GM21786 (cell line): ENCODE measurements around the gene IMPDH1.

Source experiments
- ATAC-seq: cut with Tn5 transposase; IDR thresholded peaks from one replicate; pipeline ENCODE4 v1.9.1; 2021; ENCODE audit not compliant: unreplicated experiment

The IMPDH1 gene

DNA sequence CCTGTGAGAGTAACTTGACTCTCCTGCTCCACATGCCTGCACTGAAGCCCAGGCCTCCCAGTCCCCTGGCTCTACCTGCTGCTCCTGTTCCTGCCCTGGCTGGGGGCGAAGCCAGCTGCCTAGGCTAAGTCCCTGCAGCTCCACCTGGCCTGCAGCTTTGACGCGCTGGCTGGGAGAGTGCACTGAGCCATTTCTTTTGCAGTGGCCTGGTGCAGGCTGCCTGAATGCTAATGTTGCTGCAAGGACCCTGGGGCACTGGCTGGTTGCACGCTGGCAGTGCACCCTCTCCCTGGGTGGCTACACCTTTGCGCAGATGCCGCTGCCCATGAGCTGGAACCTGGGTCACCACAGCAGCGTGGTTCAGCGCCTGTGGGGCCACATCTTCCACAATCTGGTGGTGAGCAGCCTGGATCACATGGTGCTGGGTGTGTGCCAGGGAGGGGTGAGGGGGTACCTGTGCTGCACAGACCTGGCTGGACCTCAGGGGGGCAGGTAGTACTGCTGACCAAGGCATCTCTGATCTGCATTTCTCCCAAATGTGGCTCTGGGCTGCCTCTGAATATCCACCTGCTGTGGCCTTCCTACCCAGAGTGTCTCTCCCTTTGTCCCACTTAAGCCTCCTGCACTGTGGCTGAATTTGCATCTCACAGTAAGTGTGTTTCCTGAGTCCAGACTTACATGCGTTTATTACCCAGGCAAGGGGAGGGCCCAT, 20.0 kb downstream of the IMPDH1 start:
- ATAC-seq: no peak

DNA sequence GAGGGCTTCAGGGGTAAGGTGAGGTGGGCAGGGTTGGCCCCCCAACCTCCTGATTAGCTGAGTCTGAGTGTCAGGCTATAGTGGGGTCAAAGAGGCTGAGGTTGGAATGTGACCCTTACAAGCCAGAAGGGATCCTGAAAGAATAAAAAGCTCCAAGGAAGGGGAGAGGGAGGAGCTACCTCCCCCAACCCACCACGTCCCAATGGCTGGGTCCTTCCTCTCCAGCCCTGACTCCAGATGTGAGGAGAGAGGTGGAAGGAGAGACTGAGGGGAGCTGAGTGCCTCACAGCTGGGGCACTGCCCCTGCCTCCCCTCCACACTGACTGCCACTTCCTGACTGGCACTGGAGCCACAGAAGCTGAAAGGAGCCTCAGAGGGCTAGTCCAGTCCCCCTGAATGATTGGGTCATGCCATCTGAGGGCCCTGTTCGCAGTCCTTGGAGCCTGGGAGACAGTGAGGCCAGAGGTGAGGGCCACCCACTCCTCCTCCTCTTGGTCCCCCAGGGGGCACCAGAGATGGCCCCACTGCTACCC, 20.6 kb downstream of the IMPDH1 start:
- ATAC-seq: no peak

DNA sequence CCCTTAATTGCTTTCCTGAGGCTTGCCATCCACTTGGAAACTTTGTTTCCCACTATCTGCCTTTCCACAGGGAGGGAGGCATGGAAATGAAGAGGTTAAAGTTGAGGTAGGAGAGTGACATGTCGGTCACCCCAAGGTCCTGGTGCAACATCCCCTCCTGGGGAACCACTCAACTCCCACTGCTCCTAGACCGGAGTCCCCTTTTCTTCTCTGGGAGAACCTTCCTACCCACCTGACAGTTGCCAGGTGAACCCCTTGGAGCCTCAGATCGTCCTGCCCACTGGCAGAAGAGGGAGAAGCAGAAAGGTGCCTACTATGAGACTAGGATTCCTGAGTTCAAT, 21.7 kb downstream of the IMPDH1 start:
- no peak for ATAC-seq

DNA sequence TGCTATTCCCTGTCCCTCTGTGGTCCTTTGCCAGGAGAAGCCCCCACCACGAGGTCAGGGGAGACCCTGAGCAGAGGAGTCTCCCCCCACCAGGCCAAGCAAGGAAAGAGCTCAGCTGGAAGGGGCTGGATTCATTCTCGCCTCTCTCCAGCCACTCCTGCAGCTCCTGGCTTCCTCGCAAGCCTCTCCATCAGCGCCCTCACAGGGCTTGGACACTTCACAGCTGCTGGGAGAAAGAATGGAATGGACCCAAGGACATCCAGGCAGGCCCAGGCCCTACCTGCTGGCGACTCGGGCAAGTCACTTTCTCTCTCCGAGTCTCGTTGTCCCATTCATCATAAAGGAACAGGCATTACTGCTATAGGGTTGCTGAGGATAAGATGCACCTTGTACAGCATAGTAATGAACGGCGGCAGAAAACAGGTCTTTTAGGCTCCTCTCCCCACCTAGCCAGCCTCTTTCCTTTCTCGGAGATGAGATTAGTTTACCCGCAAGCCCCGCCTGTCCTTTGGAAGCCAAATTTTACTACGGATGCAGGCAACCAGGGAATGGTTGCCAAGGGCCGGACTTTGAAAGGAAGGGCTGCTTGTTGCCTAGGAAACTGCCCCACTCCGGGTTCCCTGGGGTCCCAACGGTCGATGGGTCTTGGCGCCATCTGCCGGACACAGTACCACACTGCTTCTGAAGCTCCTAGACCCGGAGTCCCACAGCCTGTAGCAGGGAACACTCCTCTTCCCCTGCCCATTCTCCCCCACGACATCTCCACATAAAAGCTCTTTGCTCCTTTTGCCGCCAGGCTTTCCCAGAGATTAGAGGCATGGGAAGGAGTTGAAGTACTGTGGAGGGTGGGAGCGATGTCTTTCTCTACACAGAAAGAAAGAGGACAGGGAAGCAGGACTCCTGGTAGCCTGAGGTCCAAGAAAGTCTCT, 22.3 kb downstream of the IMPDH1 start:
- ATAC-seq: peak; percentile 69

DNA sequence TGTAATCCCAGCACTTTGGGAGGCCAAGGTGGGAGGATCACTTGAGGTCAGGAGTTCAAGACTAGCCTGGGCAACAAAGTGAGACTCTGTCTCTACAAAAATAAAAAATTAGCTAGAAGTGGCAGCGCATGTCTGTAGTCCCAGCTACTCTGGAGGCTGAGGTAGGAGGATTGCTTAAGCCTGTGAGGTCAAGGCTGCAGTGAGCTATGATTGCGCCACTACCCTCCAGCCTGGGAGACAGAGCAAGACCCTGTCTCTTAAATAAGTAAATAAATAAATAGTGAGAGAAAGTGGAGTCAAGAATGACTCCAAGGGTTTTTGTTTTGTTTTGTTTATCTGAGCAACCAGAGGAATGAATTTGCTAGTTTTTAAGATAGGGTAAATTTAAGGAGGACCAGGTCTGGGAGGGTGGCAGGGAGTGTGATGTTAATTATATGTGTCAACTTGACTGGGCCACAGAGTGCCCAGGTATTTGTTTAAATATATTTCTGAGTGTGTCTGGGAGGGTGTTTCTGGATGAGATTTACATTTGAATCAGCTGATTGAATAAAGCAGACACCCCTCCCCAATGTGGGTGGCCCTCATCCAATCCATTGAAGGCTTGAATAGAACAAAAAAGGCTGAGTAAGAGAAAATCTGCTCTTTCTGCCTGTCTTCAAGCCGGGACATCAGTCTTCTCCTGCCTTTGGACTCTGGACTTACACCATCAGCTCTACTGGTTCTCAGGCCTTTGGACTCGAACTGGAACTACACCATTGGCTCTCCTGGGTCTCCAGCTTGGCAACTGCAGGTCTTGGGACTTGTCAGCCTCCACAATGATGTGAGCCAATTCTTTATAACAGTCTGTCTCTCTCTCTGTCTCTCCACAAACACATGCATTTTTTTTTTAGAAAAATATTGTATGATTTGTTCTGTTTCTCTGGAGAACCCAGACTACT, 23.5 kb downstream of the IMPDH1 start:
- no peak for ATAC-seq

DNA sequence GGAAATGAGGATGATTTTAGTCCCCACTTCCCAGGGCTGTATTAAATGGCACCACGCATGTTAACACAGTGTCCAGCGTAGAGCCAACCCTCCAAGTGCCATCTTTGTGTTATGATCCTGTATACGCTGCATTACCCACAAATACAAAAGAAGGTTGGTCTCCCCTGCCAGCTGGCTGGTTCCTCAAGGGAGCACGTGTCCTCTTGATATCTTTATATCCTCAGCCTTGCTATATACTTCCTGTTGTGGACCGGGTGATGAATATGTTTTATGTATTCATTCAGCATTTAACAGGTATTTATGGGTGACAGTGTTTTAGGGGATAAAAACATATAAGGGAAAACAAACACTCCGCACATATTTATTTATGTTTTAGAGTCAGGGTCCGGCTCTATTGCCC, 25.1 kb downstream of the IMPDH1 start:
- no peak for ATAC-seq

DNA sequence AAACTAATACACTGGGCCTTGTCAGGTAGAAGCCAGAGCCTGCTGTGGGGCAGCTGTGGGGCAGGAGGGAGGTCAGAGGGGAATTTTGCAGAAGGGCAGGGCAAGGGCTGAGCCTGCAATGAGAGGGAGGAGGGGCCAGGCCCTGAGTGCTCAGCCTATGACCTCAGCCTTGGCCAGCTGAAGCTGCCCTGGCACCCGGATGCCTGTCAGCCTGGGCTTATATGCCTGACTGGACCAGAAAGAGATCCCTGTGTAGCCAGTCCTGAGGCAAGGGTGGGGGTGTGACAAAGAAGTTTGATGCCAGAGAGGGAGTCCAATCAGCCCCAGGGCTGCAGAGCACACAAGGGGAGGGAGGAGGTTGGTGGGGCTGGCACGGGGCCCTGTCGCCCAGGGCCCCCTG, 26.0 kb downstream of the IMPDH1 start:
- ATAC-seq: no peak

DNA sequence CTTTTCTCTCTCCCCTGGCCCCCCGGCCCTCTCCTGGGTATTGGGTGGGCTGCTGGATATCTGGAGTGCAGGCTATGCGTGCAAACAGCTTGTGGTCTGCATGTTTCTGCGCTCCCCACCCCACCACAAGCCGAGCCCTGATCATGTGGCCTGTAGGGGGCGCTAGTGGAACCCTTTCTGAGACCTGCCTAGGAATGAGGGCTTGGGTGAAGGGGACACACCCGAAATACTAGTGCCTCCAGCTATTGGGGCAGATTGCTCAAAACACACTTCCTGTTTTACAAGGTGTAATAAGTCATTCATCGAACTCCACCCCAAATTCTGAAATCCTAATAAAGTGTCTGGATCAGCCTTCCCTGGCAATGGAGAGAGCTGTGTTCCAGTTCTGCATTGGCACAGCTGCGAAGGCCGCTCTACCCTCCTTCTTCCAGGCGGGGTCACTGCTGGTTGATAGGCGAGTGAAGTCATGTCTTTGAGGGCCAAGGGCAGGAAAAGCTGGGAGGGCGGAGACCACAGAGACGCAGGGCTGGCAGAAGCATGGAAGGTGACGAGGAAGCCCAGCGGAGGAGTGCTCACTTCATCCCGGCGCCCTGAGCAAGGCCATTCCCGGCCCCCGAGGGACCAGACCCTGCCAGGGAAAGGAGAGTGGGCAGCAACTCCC, 28.5 kb downstream of the IMPDH1 start:
- ATAC-seq: no peak

DNA sequence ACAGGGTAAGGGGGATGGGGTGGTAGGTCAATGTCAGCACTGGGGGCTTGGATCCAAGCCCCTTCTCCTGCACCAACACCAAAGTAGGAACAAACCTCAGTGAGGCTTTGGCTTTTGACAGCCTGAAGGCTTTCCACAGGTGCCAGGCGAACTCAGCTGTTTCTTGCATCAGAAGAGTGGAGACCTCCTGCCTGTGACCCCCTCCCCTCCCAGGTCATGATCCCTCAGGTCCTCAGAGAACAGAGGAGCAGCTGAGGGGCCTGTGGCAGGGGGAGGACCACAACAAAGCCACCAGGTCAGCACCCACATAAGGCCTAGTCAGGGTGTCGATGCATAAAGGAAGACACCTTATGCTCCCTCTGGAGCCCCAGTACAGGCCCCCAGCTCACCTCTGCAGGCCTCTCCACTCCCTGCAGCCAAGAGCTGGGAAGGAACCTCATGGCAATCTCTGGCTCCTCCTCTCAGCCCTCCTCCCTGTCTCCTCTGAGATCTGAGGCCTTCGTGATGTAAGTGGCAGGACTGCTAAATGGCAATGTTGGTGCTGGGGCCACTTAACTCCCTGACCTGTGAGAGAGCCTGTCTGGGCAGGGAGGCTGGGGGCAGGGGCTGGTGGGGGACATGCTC, 29.2 kb downstream of the IMPDH1 start:
- no peak for ATAC-seq

DNA sequence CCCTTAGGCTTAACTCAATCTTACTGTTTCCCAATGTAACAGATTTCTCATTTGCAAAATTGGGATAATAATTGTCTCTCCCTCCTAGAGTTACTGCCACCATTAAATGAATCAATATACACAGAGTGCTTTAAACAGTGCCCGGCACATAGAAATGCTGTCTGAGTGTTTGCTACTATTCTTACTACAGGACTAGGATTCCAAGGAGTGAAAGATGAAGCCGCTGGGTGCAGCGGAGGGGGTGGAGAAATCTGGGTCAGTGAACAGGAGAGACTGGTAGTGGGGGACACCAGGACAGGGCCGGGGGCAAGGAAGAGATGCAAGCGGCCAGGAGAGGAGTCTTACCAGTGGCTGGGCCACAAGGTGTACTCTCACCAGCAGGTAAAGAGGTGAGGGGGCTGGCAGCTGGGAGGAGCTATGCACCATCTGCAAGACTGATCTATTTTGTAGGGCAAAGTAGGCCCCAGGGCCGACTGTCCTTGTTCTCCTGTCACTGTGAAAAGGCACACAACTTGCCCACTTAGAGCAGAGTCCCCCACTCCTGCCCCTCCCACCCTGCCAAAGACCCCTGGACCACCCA, 29.8 kb downstream of the IMPDH1 start:
- ATAC-seq: no peak

DNA sequence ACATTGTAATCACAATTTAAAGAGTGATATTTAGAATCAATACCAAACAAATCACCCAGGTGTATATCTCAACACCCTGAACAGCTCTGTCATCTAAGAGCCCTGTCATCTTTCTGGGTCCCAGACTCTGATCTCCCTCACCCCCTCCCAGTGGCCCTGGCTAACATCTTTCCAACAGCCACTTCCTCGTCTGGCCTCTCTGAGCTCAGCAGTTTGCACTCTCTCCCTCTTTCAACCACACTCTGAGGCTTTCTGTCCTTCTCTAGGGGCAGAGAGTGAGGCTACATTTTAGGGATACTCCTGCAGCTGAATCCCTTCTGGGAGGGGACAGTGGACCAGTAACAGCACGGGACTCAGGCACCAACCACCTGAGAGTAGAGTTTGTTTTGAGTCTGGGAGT, 31.1 kb downstream of the IMPDH1 start:
- ATAC-seq: no peak

DNA sequence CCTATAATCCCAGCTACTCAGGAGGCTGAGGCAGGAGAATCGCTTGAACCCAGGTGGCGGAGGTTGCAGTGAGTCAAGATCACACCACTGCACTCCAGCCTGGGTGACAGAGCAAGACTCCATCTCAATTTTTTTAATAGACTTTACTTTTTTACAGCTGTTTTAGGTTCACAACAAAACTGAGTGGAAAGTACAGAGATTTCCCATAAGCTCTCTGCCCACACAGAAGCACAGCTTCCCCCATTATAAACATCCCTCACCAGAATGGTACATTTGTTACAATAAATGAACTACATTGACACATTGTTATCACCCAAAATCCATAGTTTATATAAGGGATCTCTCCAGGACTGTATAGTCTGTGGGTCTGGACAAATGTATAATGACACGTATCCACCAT, 33.7 kb downstream of the IMPDH1 start:
- ATAC-seq: no peak

DNA sequence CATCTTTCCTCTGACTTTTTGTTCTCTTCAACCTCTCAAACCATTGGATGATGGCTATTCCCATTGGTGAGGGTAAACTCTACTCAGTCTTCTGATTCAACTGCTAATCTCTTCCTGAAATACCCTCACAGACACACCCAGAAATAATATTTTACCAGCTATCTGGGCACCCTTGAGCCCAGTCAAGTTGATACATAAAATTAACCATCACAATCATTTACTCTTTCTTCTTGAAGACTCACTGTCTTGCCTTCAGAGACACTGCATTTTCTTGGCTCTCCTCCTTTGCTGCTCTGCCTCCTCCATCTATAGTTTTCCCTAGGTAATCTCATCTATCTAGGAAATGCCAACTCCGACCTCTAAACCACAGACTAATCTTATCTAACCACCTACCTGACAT, 35.7 kb downstream of the IMPDH1 start:
- no peak for ATAC-seq

DNA sequence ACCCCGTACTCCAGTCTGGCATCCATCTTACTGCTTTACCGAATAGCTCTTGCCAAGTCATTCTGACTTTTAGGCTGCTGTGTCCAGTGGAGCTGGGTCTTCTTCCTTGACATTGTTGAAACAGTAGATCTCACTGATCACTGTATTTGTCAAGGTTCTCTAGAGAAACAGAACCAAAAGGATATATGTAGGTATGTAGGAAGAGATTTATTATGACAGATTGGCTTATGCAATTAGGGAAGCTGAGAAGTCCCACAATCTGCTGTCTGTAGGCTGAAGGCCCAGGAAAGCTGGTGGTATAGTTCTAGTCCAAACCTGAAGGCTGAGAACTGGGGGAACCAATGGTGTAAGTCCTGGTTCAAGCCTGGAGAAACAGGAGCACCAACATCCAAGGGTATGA, 36.2 kb downstream of the IMPDH1 start:
- ATAC-seq: no peak

DNA sequence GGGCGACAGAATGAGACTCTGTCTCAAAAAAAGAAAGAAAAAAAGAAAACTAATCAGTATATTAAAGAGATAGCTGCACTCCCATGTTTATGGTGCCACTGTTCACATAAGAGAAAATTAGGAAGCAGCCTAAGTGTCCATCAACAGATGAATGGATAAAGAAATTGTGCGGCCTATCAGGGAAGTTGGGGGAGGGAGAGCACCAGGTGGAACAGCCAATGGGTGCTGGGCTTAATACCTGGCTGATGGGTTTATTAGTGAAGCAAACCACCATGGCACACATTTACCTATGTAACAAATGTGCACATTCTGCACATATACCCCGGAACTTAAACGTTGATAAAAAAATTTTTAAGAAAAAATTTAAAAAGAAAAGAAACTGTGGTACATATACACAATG, 39.3 kb downstream of the IMPDH1 start:
- no peak for ATAC-seq

DNA sequence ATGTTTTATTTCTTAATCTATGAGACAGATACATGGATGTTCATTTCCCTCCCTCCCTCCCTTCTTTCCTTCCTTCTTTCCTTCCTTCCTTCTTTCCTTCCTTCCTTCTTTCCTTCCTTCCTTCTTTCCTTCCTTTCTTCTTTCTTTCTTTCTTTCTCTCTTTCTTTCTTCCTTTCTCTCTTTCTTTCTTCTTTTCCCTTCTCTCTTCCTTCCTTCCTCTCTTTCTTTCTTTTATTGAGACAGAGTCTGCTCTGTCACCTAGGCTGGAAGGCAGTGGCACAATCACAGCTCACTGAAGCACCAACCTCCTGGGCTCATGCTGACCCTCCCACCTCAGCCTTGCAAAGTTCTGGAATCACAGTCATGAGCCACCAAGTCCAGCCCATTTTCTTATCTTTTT, 42.8 kb downstream of the IMPDH1 start:
- no peak for ATAC-seq

DNA sequence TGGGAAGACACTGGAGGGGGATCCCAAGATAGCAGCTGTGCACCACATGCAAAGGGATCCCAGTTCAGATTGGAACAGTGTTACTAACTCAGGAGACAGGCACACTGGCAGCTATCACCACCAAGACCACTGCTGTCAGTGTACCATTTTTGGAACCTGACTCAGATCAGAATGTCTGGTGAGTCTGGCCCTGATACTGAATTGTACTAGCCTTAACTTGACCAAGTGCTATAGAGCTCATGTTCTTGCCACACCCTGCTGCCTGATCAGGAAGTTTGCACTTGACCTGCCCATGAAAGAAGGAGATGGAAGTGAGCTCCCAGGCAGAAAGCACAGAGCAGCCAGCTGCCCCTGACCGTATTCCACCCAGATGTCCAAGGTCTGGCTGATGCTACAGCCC, 43.5 kb downstream of the IMPDH1 start:
- ATAC-seq: no peak

DNA sequence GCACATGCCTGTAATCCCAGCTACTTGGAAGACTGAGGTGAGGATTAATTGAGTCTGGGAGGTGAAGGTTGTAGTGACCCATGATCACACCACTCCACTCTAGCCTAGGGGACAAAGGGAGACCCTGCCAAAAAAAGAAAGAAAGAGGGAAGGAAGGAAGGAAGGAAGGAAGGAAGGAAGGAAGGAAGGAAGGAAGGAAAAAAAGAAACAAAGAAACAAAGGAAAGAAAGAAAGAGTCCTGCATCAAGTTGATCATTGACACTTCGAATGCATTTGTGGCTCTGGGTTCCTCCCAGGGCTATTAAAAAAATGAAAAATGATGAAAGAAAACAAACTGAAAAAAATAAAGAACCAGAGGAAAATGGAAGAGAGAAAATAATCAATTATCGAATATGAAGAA, 44.4 kb downstream of the IMPDH1 start:
- no peak for ATAC-seq

DNA sequence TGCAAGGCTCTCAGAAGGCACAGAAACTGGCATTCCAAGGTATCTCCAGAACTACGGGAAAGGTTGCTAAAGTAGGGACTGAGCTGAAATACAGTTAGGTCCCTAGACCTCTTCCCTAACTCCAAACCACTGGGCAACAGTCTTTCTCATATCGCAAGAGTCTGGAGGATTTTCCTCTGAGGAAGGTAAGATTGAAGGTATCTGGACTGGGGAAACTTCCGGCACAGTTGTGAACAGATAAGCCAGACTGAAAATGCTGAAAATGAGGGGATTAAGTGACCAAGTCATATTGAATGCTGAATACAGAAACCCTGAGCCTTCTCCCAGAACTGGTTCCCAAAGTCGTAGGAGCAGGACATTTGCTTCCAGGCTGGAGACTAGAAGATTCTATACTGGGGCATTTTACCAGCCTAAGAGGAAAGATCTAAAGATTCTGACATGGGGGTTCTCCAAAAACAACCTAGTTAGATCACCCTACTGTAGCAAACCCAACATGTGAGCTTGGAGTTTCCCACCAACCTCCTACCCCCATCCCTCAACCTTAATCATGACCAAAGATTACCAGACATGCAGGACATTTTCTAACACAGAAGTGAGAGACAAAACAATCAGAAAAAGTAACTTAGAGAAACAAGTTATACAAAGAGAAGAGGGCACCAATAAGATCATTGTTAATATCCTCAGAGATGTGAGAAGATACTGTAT, 45.5 kb downstream of the IMPDH1 start:
- no peak for ATAC-seq
